ENCODE measurements around the gene PDK2. TPM values are rescaled to one million over a fixed set of nuclear protein-coding genes. Genes with fewer than 3 reads are reported as not detected.

PDK2 gene
- total and polyA plus RNA-seq, 2 of the 4 experiments (the other 2 are of a cell fraction) = 26.7 to 104 TPM

DNA sequence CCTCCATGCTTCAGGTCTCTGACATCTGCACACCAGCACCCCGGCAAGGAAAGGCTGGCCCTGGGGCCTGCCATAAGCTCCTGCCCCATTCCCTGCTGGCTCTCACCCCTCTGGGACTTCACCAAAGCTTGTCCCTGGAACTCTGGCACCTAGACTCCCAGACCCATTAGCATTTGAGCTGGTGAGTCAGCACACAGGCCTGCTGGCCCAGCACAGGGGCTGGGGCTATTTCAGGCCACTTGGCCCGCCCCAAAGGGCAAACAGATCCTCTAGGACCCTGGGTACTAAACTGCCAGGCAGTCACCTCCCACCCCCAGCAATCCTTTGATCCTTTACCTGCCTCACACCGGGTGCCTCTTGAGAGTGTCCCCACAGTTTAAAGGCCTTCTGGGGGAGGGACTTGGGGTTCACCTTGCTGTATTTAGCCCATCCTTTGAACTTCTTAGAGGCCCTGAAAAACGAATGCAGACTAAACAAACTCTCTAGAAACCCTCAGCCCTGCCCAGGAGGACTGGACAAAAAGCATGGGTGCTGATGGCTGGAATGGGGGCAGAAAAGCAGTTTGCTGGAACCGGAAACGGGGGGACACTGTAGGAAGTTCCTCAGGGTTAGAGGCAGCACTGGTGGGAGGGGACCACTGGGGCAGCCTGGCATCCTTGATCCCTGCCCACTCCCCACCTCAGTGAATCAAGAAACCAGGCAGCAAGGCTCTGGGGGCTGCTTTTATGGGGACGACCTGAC is 38.0 kb downstream of the PDK2 start:
- 0 out of 2 replicates have a peak overlapping the region, but pooled peaks have one; percentile 14 for H3K9ac ChIP-seq (ENCODE audit: low read depth, low read length)

More for the DNA sequence above, 38.0 kb downstream of the PDK2 start:
- H2BK15ac ChIP-seq (ENCODE audit: low read depth, low read length) = no peak overlapping the region; the same call in 2 of the 3 replicates
- peak overlapping the region in 1 of 2 experiments; percentile 6; a peak in 1 of 4 replicates for H4K8ac ChIP-seq (ENCODE audit: low read depth in 2 of 2, low read length in 2 of 2)
- H3K4me1 ChIP-seq (ENCODE audit: control insufficient read depth, insufficient read depth, low read length) = peaks cover 20% of the 10 kb centered on the region
- CTCF ChIA-PET = interaction anchor here (0.9 kb wide), 1 partner anchor 29 kb away, joined by 3 read pairs; no protein-coding TSS in a partner anchor
- H3K18ac ChIP-seq (ENCODE audit: low read depth, low read length) = 0 out of 2 replicates have a peak overlapping the region, but pooled peaks have one; percentile 5
- intact Hi-C loops (cut with micrococcal nuclease) = no loop called here
- peak overlapping the region; percentile 3 for H3K4me2 ChIP-seq (ENCODE audit: low read depth, low read length)
- peak overlapping the region; percentile 81 for H2AK9ac ChIP-seq (replicated peaks; ENCODE audit: low read depth, low read length, poor library complexity)
- in situ Hi-C loops (cut with MboI; ENCODE audit: low sequenced_read_pairs) = no loop called here
- BruUV-seq (replicated peaks) = no TSS peak
- peak overlapping the region; percentile 59 for H2BK5ac ChIP-seq (ENCODE audit: low read depth, low read length, poor library complexity, severe bottlenecking)
- H3K56ac ChIP-seq (ENCODE audit: extremely low read depth, insufficient read depth, low read length) = peak overlapping the region; percentile 71; the same call in 1 of the 2 replicates
- TF ChIP-seq CEBPB (IDR thresholded peaks at IDR 0.05; ENCODE audit: low read depth, low read length) (no peak), RAD21 (IDR thresholded peaks at IDR 0.05; ENCODE audit: low read length) (no peak), FOS (IDR thresholded peaks at IDR 0.05; ENCODE audit: low read depth, low read length) (peak; percentile 43; the same call in 1 of the 2 replicates), RCOR1 (IDR thresholded peaks at IDR 0.05; ENCODE audit: insufficient replicate concordance, low read length) (no peak), MAZ (IDR thresholded peaks at IDR 0.05; ENCODE audit: borderline replicate concordance, low read depth, low read length) (peak; percentile 42; the same call in 1 of the 2 replicates)
- TF ChIP-seq, protein P1, sequence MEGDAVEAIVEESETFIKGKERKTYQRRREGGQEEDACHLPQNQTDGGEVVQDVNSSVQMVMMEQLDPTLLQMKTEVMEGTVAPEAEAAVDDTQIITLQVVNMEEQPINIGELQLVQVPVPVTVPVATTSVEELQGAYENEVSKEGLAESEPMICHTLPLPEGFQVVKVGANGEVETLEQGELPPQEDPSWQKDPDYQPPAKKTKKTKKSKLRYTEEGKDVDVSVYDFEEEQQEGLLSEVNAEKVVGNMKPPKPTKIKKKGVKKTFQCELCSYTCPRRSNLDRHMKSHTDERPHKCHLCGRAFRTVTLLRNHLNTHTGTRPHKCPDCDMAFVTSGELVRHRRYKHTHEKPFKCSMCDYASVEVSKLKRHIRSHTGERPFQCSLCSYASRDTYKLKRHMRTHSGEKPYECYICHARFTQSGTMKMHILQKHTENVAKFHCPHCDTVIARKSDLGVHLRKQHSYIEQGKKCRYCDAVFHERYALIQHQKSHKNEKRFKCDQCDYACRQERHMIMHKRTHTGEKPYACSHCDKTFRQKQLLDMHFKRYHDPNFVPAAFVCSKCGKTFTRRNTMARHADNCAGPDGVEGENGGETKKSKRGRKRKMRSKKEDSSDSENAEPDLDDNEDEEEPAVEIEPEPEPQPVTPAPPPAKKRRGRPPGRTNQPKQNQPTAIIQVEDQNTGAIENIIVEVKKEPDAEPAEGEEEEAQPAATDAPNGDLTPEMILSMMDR (conservative IDR thresholded peaks at IDR 0.05; ENCODE audit: low read depth, low read length) = no peak
- dilution Hi-C loops (cut with HindIII; ENCODE audit: low sequenced_read_pairs, unreplicated experiment) = no loop called here
- H4K20me1 ChIP-seq (ENCODE audit: insufficient read depth, low read length) = peaks cover 27% of the 10 kb centered on the region
- H2BK20ac ChIP-seq (ENCODE audit: low read depth, low read length) = no peak overlapping the region
- no peaks in the 10 kb centered on the region for H3K9me3 ChIP-seq (ENCODE audit: control insufficient read depth, insufficient read depth, low read length)
- peak overlapping the region; percentile 82; the same call in 1 of the 2 replicates for H2AK5ac ChIP-seq (ENCODE audit: low read depth, low read length)
- 0 out of 2 replicates have a peak overlapping the region, but pooled peaks have one; percentile 24 for H3K23ac ChIP-seq (ENCODE audit: low read depth, low read length)
- peak overlapping the region; percentile 31; the same call in 1 of the 2 replicates for H4K5ac ChIP-seq (ENCODE audit: low read depth, low read length)
- H3K27me3 ChIP-seq (ENCODE audit: control insufficient read depth, insufficient read depth, low read length) = no peaks in the 10 kb centered on the region
- POLR2A ChIA-PET (ENCODE audit: unreplicated experiment) = interaction anchor here (0.6 kb wide), 1 partner anchor 66 kb away, joined by 9 read pairs; no protein-coding TSS in a partner anchor
- H3K36me3 ChIP-seq (ENCODE audit: control insufficient read depth, insufficient read depth, low read length) = peaks cover 38% of the 10 kb centered on the region
- peak; percentile 55 for DNase-seq
- H3K14ac ChIP-seq (replicated peaks; ENCODE audit: low read depth, low read length) = peak overlapping the region; percentile 52
- H3K4me3 ChIP-seq (ENCODE audit: insufficient read depth, low read depth, low read length) = no peak overlapping the region
- peak overlapping the region; percentile 29; the same call in 1 of the 2 replicates for H3K27ac ChIP-seq (ENCODE audit: insufficient read depth, low read length)
- no peak overlapping the region for H4K91ac ChIP-seq (ENCODE audit: insufficient read depth, low read depth, low read length)
- H2AFZ ChIP-seq (replicated peaks; ENCODE audit: low read length, poor library complexity) = peak overlapping the region; percentile 71
- ATAC-seq (ENCODE audit: low read depth) = peak; percentile 25
- peaks cover 18 to 56% of the 10 kb centered on the region in 2 experiments; a peak in 3 of 4 replicates for H3K79me1 ChIP-seq (ENCODE audit: low read depth in 1 of 2, low read length in 2 of 2)
- H3K4ac ChIP-seq (ENCODE audit: low read depth, low read length) = peak overlapping the region; percentile 66
- H3K9me1 ChIP-seq (ENCODE audit: insufficient read depth, low read length) = peaks cover 6% of the 10 kb centered on the region
- H2BK120ac ChIP-seq (ENCODE audit: low read depth, low read length) = no peak overlapping the region; the same call in 1 of the 2 replicates
- WGBS, 2 experiments (ENCODE audit: extremely low coverage in 2 of 2, insufficient read length in 1 of 2) = 50% methylated on average over 1 of the region's 7 CpGs; no CpG with 5 or more reads in 1 of the 2 experiments
